LHCN-M2 (cell line): ENCODE results near the gene EED. TPM values are rescaled to one million over a fixed set of nuclear protein-coding genes. Genes with fewer than 3 reads are reported as not detected.
A peak's percentile ranks its signal among the peaks of the same experiment; 100 is the strongest.
"Not testable (repeated sequence)": the region's sequence is repeated elsewhere in the genome, so short reads cannot be mapped to it uniquely, and the experiment has no call there.

ENCODE experiments used
- DNase-seq: peaks from one replicate; pipeline ENCODE4 v3.0.0-alpha.2; 2012; ENCODE audit warnings: low read depth
- total RNA-seq: library from RNA; depleted of rRNA; stranded (reverse); fragments of >200 nt; gene quantifications from 2 replicates; pipeline ENCODE4 v1.2.3, GENCODE V29; 2014

Gene EED
- total RNA-seq, 1 experiment from 2014 or later: 27.4 TPM

- DNase-seq: peak; percentile 77
These were observed 26.1 kb upstream of the EED start for GRCh38 chr11:86218125-86219084.

GRCh38 chr11:86219311-86220193 is 25.0 kb upstream of the EED start:
- DNase-seq: no peak

- DNase-seq: no peak
These were observed 23.9 kb upstream of the EED start for GRCh38 chr11:86220653-86221052.

DNA sequence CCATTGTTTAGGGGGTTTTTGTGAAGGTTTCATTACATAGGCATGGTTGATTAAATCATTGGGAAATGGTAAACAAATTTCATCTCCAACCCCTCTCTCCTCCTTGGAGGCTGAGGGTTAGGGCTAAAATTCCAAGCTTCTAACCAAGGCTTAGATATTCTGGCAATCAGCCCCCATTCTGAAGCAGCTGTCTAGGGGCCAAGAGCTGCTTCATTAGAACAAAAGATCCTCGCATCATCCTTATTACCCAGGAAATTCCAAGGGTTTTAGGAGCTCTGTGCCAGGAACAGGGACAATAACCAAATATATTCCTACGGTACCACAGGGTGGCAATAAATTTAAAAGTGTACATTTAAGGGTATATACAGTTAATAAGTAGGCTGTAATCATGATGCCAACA is 22.5 kb upstream of the EED start:
- DNase-seq: no peak

DNA sequence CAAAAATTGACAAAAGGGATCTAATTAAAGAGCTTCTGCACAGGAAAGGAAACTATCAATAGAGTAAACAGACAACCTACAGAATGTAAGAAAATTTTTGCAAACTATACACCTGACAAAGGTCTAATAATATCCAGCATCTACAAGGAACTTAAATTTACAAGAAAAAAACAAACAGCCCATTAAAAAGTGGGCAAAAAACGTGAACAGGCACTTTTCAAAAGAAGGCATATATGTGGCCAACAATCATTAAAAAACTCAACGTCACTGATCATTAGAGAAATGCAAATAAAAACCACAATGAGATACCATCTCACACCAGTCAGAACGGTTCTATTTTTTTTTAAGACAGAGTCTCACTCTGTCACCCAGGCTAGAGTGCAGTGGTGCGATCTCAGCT is 20.0 kb upstream of the EED start:
- DNase-seq: not testable (repeated sequence)

- not testable (repeated sequence) for DNase-seq
These were observed 19.2 kb upstream of the EED start for GRCh38 chr11:86225344-86225743.

DNA sequence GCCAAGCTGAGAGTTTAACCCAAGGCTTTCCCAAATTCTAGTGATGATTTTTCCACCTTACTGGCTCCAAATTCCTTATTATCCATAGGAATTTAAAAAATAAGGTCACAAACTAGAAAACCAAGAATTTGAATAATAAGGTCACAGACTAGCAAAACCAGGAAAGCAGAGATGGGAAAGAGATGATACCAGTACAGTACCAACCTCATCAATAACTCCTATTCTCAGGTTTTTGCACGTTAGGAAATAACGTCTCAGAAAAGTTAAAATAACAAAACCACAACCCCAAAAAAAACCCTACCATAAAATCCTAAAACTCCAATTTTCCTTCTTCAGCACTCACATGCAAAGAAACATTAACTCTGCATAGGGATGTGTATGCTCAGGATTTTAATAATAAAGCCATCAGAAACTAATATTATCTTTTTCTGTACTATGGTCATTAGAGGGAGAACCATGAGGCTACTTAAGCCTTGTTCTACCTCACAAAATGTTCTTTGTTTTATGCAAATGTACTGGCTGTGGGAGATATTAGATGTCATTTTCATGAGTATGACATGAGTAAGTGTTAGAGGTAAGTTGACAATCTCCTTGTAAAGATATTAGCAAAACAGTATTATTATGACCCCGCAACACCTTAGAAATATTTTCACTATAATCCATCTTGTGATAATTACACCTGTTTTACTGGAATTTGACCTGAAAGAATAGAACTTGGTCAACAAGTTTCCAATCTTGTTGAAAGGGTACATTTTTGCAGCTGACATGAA is 16.1 kb upstream of the EED start:
- DNase-seq: peak; percentile 15

- DNase-seq: not testable (repeated sequence)
These were observed 15.6 kb upstream of the EED start for GRCh38 chr11:86229039-86229330.

GRCh38 chr11:86230179-86230804 is 14.3 kb upstream of the EED start:
- DNase-seq: no peak

DNA sequence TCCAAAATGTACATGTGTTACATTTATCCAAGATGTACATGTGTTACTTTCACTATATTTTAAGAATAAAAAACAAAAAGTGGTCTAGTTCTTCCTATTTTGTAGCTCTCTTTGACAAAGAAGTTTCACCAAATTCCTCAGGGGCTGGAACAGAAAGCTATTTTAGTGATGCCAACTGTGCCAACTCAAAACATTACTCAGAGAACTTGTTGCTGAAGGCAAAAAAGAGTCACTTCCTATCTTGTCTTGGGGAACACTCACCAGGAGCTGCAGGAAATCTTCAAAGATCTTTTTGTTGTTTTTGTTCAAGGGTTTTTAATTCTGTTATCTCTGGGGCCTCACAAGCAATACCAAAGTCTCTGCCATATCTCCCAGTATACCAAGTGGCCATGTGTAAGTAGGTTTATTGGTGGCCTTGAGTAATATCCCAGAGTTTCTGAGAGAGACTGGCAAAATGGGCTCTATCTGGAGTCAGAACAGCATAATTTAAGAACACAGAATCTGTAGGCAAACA is 13.6 kb upstream of the EED start:
- DNase-seq: peak; percentile 44

DNA sequence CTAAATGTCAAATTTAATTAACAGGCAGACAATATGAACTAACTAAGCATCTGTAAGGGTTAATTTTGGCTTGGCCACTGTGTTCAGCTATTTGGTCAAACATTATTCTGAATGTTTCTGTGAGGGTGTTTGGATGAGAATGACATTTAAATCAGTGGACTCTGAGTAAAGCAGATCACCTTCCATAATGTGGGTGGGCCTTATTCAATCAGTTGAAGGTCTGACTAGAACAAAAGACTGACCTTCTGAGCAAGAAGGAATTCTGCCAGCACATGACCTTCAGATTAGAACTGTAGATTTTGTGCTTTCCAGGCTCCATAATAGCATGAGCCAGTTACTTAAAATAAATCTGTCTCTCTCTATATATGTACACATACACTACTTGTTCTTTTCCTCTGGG is 12.0 kb upstream of the EED start:
- DNase-seq: no peak

- DNase-seq: no peak
These were observed 9.6 kb upstream of the EED start for GRCh38 chr11:86234831-86235461.

GRCh38 chr11:86237267-86237804 is 7.2 kb upstream of the EED start:
- DNase-seq: no peak

GRCh38 chr11:86240164-86240563 is 4.4 kb upstream of the EED start:
- no peak for DNase-seq

DNA sequence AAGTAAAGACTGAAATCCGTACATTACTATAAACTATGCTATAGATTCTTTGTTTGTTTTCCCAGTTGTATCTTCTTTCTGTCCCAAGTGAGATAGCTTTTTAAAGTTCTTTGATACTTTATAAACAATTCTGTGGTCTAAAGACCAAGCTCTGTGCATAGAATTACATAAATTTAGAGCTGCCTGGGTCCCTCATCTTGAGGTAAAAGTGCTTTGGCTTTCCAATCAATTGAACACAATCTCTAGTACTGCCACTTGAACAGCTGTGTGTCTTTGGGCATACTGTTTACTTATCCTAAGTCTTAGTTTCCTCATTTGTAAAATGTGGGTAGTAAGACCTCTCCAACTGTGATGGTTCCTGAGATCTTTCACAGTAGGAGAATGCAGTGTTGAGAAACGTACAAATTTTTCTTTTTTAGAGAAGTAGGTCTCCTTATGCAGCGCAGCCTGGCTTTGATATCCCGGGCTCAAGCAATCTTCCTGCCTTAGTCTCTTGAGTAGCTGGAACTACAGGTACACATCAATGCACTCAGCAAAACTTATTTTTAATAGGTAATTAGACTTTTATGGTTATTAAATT is 2.5 kb upstream of the EED start:
- no peak for DNase-seq

GRCh38 chr11:86243396-86243795 is 1.2 kb upstream of the EED start:
- no peak for DNase-seq

DNA sequence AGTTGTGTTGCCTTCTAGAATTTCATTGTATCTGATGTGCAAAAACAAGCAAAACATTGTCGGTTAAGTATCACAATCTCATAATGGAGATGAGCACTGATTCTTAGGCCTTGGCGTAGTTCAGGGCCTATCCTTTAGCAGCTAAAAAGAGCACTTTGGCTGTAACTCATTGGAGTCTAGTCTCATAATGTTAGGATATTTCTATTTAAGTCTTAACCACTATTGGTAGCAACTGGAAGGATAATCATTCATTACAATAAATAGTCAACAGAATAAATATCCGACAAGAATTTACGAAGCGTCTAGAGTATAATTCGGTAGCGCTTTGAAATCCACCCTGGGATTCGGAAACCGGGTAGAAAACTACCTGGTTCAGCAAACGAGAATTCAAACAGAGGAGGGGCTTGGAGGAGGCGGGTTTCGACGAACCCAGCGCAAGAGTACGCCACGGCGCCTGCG is 461 bp upstream of the EED start:
- DNase-seq: peak; percentile 83

GRCh38 chr11:86245369-86246292 is 1.1 kb downstream of the EED start:
- DNase-seq: no peak

- no peak for DNase-seq
These were observed 1.7 kb downstream of the EED start for GRCh38 chr11:86246293-86246675.
